Measurements from ENCODE around the gene TNNT1. TPM values are rescaled to one million over a fixed set of nuclear protein-coding genes. Genes with fewer than 3 reads are reported as not detected.

Gene TNNT1
- total RNA-seq, 6 experiments from 2014 or later: 1.2 to 10.9 (median 1.6) TPM; not detected in 2

- Histone ChIP-seq H3K27ac (no peak overlapping the region), H3K36me3 (peaks cover 0 to 3% (median 0%) of the 10 kb centered on the region in 4 donors), H3K27me3 (peaks cover 0 to 8% of the 10 kb centered on the region in 2 donors), H3K4me1 (peaks cover 0 to 15% (median 4%) of the 10 kb centered on the region in 4 donors), H3K4me3 (peak overlapping the region in 2 of 3 donors; percentile 33 to 39), H3K9me3 (no peaks in the 10 kb centered on the region)
- no peak for DNase-seq
- ATAC-seq: no peak
- 11% methylated on average over 12 of the region's 35 CpGs for WGBS (ENCODE audit: insufficient coverage, low coverage, low lambda C conversion rate, missing lambda C conversion rate)
- TF ChIP-seq POLR2A (IDR thresholded peaks at IDR 0.05) (no peak), CTCF (IDR thresholded peaks at IDR 0.05) (no peak)
- intact Hi-C loops (cut with DNase I): no loop called here
Observed at GRCh38 chr19:55085923-55086715, 62.9 kb downstream of the TNNT1 start.

- Histone ChIP-seq H3K4me3 (no peak overlapping the region), H3K27ac (no peak overlapping the region), H3K36me3 (no peaks in the 10 kb centered on the region), H3K4me1 (peaks cover 0 to 20% (median 4%) of the 10 kb centered on the region in 4 donors), H3K27me3 (peaks cover 0 to 8% of the 10 kb centered on the region in 2 donors), H3K9me3 (no peaks in the 10 kb centered on the region)
- DNase-seq (no peak), ATAC-seq (no peak)
- whole genome bisulfite sequencing (ENCODE audit: insufficient coverage, low coverage, low lambda C conversion rate, missing lambda C conversion rate): 53% methylated on average over 5 of the region's 10 CpGs
- intact Hi-C loops (cut with DNase I): no loop called here
- no peak for TF ChIP-seq POLR2A (IDR thresholded peaks at IDR 0.05)
- TF ChIP-seq CTCF (IDR thresholded peaks at IDR 0.05): no peak
Observed at GRCh38 chr19:55084416-55084815, 64.6 kb downstream of the TNNT1 start.

- Histone ChIP-seq H3K36me3 (no peaks in the 10 kb centered on the region), H3K9me3 (no peaks in the 10 kb centered on the region), H3K4me1 (peaks cover 0 to 20% (median 4%) of the 10 kb centered on the region in 4 donors), H3K27ac (no peak overlapping the region), H3K27me3 (peaks cover 0 to 8% of the 10 kb centered on the region in 2 donors), H3K4me3 (no peak overlapping the region)
- 40% methylated on average over 10 of the region's 42 CpGs for WGBS (ENCODE audit: insufficient coverage, low coverage, low lambda C conversion rate, missing lambda C conversion rate)
- TF ChIP-seq POLR2A (IDR thresholded peaks at IDR 0.05) (no peak), CTCF (IDR thresholded peaks at IDR 0.05) (no peak)
- peak in 1 of 3 donors; percentile 2 for DNase-seq
- ATAC-seq: no peak
- intact Hi-C loops (cut with DNase I): no loop called here
Observed at GRCh38 chr19:55083004-55083850, 65.8 kb downstream of the TNNT1 start.

Small RNAs within 50 kb of the gene (microRNA-seq; reads per million reads assigned to microRNA genes)
- gene MIR7975: 0 to 0.64 reads per million in 2 donors

Small RNAs within 50 kb of the gene (small RNA-seq; reads per million reads assigned to genes)
- gene MIR7975 (0 reads per million in 2 experiments), gene RF01210 (0 reads per million in 2 experiments)

Other genes starting within 250 kb of the TNNT1 start
- gene NCR1, start 243.1 kb downstream of the TNNT1 start, total RNA-seq: under 1 TPM in 3 of 6 experiments, not detected in 3; 0.22 to 0.93 (median 0.58) TPM
- not detected for gene NLRP7, start 201.7 kb downstream of the TNNT1 start, total RNA-seq
- gene NLRP2, start 182.8 kb downstream of the TNNT1 start, total RNA-seq: under 1 TPM in 5 of 6 experiments, not detected in 1; 0.18 to 0.81 (median 0.42) TPM
- under 1 TPM in 2 of 6 experiments, not detected in 4; 0.33 to 0.42 TPM for gene GP6, start 110.9 kb downstream of the TNNT1 start, total RNA-seq
- gene RDH13, start 86.1 kb downstream of the TNNT1 start, total RNA-seq: 10 to 100 TPM in 4 of 6 experiments, 1 to 10 TPM in 2; 7.7 to 16.8 (median 12.1) TPM
- gene EPS8L1, start 73.3 kb downstream of the TNNT1 start, total RNA-seq: 1 to 10 TPM in 4 of 6 experiments, under 1 TPM in 2; 0.49 to 2.4 (median 1.2) TPM
- 10 to 100 TPM; 35.6 to 48.1 (median 41.7) TPM for gene PPP1R12C, start 31.6 kb downstream of the TNNT1 start, total RNA-seq
- under 1 TPM in 3 of 6 experiments, not detected in 3; 0.43 to 0.83 (median 0.62) TPM for gene TNNI3, start 8.5 kb upstream of the TNNT1 start, total RNA-seq
- gene DNAAF3, start 17.4 kb upstream of the TNNT1 start, total RNA-seq: 1 to 10 TPM in 2 of 6 experiments, under 1 TPM in 4; 0.22 to 4.3 (median 0.49) TPM
- 1 to 10 TPM in 1 of 6 experiments, under 1 TPM in 1, not detected in 4; 0.06 to 1.7 TPM for gene SYT5, start 31.1 kb upstream of the TNNT1 start, total RNA-seq
- 10 to 100 TPM in 3 of 6 experiments, 1 to 10 TPM in 3; 4.2 to 25.9 (median 12.9) TPM for gene PTPRH, start 60.3 kb upstream of the TNNT1 start, total RNA-seq
- gene TMEM86B, start 79.6 kb upstream of the TNNT1 start, total RNA-seq: 10 to 100 TPM in 5 of 6 experiments, 1 to 10 TPM in 1; 8.8 to 22.2 (median 14.0) TPM
- gene PPP6R1, start 109.8 kb upstream of the TNNT1 start, total RNA-seq: 10 to 100 TPM; 26.4 to 39.6 (median 30.2) TPM
- 10 to 100 TPM; 11.3 to 28.3 (median 15.6) TPM for gene HSPBP1, start 130.9 kb upstream of the TNNT1 start, total RNA-seq
- gene BRSK1, start 134.8 kb upstream of the TNNT1 start, total RNA-seq: under 1 TPM in 3 of 6 experiments, not detected in 3; 0.20 to 0.29 (median 0.24) TPM
- 1 to 10 TPM; 1.1 to 5.6 (median 2.2) TPM for gene TMEM150B, start 176.1 kb upstream of the TNNT1 start, total RNA-seq
- 1 to 10 TPM; 2.3 to 5.3 (median 3.7) TPM for gene KMT5C, start 190.7 kb upstream of the TNNT1 start, total RNA-seq
- gene COX6B2, start 205.5 kb upstream of the TNNT1 start, total RNA-seq: not detected
- gene GARIN5B, start 214.1 kb upstream of the TNNT1 start, total RNA-seq: not detected
- gene IL11, start 221.3 kb upstream of the TNNT1 start, total RNA-seq: not detected
- not detected for gene TMEM190, start 227.6 kb upstream of the TNNT1 start, total RNA-seq
- gene TMEM238, start 235.1 kb upstream of the TNNT1 start, total RNA-seq: 10 to 100 TPM; 10.8 to 19.7 (median 14.8) TPM
- 100 to 1,000 TPM; 305 to 530 (median 455) TPM for gene RPL28, start 236.7 kb upstream of the TNNT1 start, total RNA-seq

Measured in right lobe of liver (tissue), 6 donors.